GM18519 (cell line): ENCODE results near the gene SDCCAG8.

Experiments used
- ATAC-seq: cut with Tn5 transposase; IDR thresholded peaks from one replicate; pipeline ENCODE4 v1.9.1; 2021; ENCODE audit warnings: mild to moderate bottlenecking, moderate library complexity; ENCODE audit not compliant: unreplicated experiment, low FRiP score

Gene SDCCAG8

DNA sequence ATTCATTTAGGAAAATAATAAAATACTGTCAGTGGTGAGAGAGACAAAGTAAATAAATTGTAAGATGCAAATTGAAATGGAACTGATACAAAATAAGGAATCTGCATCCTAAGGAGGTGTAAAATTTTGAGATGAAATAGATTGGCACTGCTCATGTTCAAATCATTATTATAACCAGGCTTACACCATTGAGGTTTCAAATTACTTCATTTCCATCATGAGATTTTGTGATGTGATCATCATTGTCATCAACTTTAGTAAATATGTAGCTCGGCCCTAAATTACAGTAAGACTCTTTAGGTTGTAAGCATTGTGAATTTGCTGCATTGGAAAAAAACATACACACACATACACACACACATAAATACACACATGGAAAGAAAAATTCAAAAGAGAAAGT is 123.4 kb downstream of the SDCCAG8 start:
- no peak for ATAC-seq

GRCh38 chr1:243379706-243380105 is 123.9 kb downstream of the SDCCAG8 start:
- ATAC-seq = no peak

- no peak for ATAC-seq
Measured at GRCh38 chr1:243388276-243388675, 132.4 kb downstream of the SDCCAG8 start.

GRCh38 chr1:243390162-243390791 is 134.4 kb downstream of the SDCCAG8 start:
- no peak for ATAC-seq

DNA sequence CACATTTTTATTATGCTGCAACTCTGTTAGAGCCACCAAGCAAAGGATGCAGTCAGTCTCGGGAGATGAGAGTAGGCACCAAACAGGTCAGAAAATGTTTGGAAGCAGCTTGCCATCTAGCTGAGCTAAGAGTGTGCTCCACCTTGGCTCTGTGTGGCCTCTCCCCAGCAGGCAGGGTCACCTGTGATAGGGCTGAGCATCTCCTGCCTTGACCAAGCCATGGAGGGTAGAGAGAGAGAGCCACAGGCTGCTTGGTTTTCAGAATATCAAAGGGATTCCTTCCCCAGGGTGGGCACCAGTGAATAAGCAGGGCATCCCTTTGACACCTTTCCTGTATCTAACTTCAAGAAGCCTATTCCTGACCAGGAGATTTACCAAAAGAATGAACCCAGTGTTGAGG is 135.5 kb downstream of the SDCCAG8 start:
- ATAC-seq = no peak

- no peak for ATAC-seq
Measured at GRCh38 chr1:243393096-243393495, 137.3 kb downstream of the SDCCAG8 start.

- no peak for ATAC-seq
Measured at GRCh38 chr1:243394066-243394465, 138.2 kb downstream of the SDCCAG8 start.

- ATAC-seq = no peak
Measured at GRCh38 chr1:243394601-243395464, 139.0 kb downstream of the SDCCAG8 start.

DNA sequence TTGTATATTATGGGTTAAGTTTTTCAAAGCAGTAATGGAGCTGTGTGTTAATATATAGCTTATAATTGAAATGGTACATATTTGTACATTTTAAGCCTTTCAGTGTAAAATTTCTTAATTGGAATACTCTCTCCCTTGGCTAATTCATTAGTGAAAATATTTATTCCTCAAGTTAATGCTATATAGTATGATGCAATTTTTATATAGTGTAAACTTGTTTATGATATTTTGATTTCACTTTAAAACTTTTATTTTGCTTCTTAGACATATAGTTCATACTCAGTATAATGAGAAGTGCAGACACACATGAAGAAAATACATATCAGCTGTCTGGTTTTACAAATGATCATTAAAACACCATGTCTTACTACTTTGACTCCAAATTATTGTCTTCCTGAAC is 140.6 kb downstream of the SDCCAG8 start:
- no peak for ATAC-seq

- ATAC-seq = no peak
Measured at GRCh38 chr1:243396876-243397275, 141.0 kb downstream of the SDCCAG8 start.

- ATAC-seq = no peak
Measured at GRCh38 chr1:243397613-243398321, 141.9 kb downstream of the SDCCAG8 start.

DNA sequence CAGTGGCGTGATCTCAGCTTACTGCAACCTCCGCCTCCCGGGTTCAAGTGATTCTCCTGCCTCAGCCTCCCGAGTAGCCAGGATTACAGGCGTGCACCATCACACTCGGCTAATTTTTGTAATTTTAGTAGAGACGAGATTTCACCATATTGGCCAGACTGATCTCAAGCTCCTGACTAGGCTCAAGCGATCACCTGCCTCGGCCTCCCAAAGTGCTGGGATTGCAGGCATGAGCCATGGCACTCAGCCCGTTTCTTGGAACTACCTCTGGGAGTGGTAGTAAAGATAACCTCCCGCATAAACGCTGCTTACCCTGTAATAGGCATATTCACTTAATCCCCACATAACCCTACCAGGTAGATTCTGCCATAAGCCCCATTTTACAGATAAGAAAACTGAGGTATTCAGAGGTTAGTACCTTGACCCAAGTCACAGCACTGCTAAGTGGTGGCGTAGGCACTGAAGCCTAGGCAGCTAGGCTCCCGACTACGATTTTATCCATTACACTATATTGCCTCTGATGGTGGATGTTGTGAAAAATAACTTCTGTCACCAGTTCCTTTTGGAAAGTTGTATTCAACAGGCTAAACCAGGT is 143.8 kb downstream of the SDCCAG8 start:
- no peak for ATAC-seq

- no peak for ATAC-seq
Measured at GRCh38 chr1:243402868-243403267, 147.0 kb downstream of the SDCCAG8 start.

GRCh38 chr1:243406424-243406823 is 150.6 kb downstream of the SDCCAG8 start:
- ATAC-seq = no peak

DNA sequence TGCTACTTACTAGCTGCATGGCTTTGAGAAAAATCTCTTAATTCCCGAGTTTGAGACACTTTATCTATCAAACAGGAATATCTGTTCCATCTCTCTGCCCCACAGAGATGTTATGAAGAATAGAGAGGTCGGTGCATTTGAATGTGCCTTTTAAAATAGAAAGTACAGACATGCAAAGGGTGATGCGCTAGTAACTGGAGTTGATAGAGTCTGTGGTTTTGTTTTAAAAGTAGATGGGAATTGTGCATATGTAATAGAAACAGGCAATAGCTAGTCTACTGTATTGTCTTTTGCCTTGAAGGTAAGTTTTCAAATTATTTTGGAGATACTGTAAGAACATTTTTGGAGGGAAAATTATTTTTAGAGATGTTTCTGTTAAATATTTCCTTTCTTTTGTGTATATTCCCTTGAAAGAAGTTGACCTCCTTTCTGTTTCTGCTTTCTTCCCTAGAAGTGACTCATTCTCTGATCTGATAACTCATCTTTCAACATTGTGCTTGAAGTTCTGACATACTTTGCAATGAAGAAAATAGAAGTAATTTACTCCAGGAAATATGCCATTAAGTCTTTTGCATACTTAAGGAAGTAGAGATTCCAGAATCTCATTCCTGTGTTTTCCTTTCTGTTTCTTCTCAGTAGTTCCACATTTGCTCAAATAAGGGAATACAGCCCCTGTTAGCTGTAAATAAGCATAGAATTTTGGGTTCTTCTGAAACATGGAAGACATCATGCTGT is 151.6 kb downstream of the SDCCAG8 start:
- ATAC-seq = no peak

DNA sequence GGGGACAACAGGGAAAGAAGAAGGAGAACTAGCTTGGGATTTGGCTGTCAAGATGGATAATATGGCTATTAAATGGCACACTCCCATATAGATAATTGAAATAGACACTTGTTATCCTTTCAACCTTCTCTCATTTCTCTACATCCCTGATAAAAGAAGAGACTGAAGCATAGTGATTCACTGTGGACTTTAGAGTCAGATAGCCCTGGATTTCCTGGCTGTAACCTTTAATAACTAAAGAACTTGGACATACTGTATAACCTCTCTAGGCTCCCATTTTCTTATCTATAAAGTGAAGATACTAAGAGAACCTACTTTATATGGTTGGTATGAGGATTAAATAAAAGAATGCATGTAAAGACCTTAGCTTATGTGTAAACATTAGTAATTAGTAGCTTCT is 152.6 kb downstream of the SDCCAG8 start:
- ATAC-seq = no peak

DNA sequence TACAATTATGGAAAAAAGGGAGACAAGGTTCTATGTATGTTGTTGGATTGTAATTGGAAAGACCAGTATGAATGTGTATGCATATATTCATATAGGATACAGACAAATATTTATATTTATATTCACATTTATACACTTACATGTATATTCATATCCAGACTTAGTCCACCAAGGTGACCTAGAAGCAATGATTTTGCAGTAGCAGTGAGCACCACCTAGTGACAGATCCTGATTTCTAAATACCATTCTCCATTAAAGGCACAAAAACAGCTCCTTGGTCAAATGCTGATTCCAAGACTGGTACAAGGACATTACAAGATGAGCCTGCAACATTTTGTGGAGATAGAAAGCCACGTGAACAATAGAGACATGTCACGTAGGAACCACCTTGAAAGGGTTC is 153.4 kb downstream of the SDCCAG8 start:
- no peak for ATAC-seq

DNA sequence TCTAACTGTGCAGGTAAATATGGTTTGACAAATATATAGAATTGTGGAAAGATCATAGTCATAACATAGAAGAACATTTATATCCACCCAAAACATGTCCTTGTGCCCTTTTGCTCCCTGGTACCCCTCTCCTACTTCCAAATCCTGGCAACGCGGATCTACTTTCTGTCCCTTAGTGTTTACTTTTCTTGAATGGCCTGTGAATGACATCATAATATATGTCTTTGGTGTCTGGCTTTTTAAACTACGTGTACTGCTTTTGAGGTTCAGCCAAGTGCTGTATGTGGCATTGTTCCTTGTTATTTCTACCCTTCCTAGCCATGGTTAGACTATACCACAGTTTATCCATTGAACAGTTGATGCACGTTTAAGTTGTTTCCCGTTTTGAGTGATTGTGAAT is 155.6 kb downstream of the SDCCAG8 start:
- no peak for ATAC-seq

GRCh38 chr1:243413431-243414151 is 157.8 kb downstream of the SDCCAG8 start:
- ATAC-seq = no peak

DNA sequence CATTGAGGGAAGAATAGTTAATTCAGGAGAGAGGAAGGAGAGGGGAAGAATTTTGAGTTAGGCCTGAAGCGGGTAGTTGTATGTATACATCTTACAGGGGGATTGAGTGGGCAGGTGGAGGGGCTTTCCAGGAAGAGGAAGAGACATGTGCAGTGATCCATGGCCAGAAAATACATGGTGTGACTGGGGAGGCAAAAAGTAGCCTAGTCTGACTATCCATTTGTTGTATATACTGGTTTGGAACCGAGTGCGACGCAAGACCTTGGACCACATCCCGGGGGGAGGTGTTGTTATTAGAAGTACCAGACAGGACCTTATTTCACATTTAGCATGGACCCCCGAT is 158.3 kb downstream of the SDCCAG8 start:
- ATAC-seq = no peak
